ENCODE data around the gene MUS81. TPM values are rescaled to one million over a fixed set of nuclear protein-coding genes. Genes with fewer than 3 reads are reported as not detected.
A peak's percentile ranks its signal among the peaks of the same experiment; 100 is the strongest.

MUS81 gene
- total and polyA plus RNA-seq, 2 donors (not counting 3 experiments of a cell fraction or from before 2014, with no cell fraction given), result 57.9 to 76.9 TPM

GRCh38 chr11:65857500-65857852 lies 2.8 kb upstream of the MUS81 start:
- FAIRE-seq, result no peak
- Histone ChIP-seq H2AFZ (ENCODE audit: low read depth, low read length) (no peak overlapping the region), H3K27ac (ENCODE audit: insufficient read depth, low read depth, low read length) (peak overlapping the region; percentile 48), H3K4me1 (ENCODE audit: control insufficient read depth, extremely low read depth, insufficient read depth, low read length) (peaks cover 39% of the 10 kb centered on the region), H3K36me3 (ENCODE audit: control insufficient read depth in 2 of 2, extremely low read depth in 1 of 2, insufficient read depth in 2 of 2, low read length in 2 of 2) (peaks cover 36% of the 10 kb centered on the region in 2 experiments), H3K4me3 (replicated peaks in 1 of 3; ENCODE audit: insufficient read depth in 1 of 3, low read depth in 1 of 3, low read length in 3 of 3) (peak overlapping the region; percentile 27 to 85 (median 85)), H3K79me2 (ENCODE audit: control insufficient read depth, insufficient read depth, low read length) (peaks cover 67% of the 10 kb centered on the region), H3K9me3 (replicated peaks; ENCODE audit: control insufficient read depth, insufficient read depth, low read length) (no peaks in the 10 kb centered on the region), H3K4me2 (ENCODE audit: insufficient read depth, low read length) (peak overlapping the region; percentile 90), H3K9me1 (replicated peaks; ENCODE audit: control insufficient read depth, extremely low read depth, insufficient read depth, low read length) (no peaks in the 10 kb centered on the region), H3K27me3 (ENCODE audit: control insufficient read depth in 2 of 2, insufficient read depth in 2 of 2, low read length in 2 of 2) (no peaks in the 10 kb centered on the region), H3K9ac (replicated peaks; ENCODE audit: extremely low read depth, insufficient read depth, low read length) (peak overlapping the region; percentile 83), H4K20me1 (replicated peaks; ENCODE audit: control insufficient read depth, extremely low read depth, insufficient read depth, low read length) (peaks cover 9% of the 10 kb centered on the region)
- TF ChIP-seq JUN (IDR thresholded peaks at IDR 0.05; ENCODE audit: borderline replicate concordance, insufficient read depth, insufficient read length, low read depth) (no peak), EZH2 (IDR thresholded peaks at IDR 0.05; ENCODE audit: borderline replicate concordance, low read depth, low read length, severe bottlenecking) (no peak), FOS (IDR thresholded peaks at IDR 0.05; ENCODE audit: borderline replicate concordance, insufficient read depth, low read length) (no peak), MAX (IDR thresholded peaks at IDR 0.05; ENCODE audit: insufficient read depth, insufficient read length) (no peak), CTCF (IDR thresholded peaks at IDR 0.05; ENCODE audit: extremely low read depth in 1 of 2, insufficient read depth in 1 of 2, low read depth in 1 of 2, low read length in 2 of 2) (no peak), MYC (IDR thresholded peaks at IDR 0.05; ENCODE audit: low read depth, low read length) (no peak), POLR2A (IDR thresholded peaks at IDR 0.05; ENCODE audit: low read depth, low read length) (no peak), POLR2AphosphoS5 (IDR thresholded peaks at IDR 0.05; ENCODE audit: insufficient read depth, low read depth, low read length) (no peak), GATA2 (IDR thresholded peaks at IDR 0.05; ENCODE audit: insufficient read depth, insufficient read length, low read depth, low read length) (no peak)
- intact Hi-C loops (cut with micrococcal nuclease), result no loop called here
- POLR2A ChIA-PET, result interaction anchor here (1.0 to 5.4 kb wide), 4 partner anchors 14 to 36 kb away, joined by 4 to 67 read pairs (median 11); partner anchors contain the start of genes CCDC85B and FIBP
- no TSS peak for BruUV-seq (replicated peaks)
- CTCF ChIA-PET, result interaction anchor here (0.8 to 4.8 kb wide), 4 partner anchors 14 to 88 kb away, joined by 3 to 73 read pairs (median 27); partner anchors contain the start of gene EFEMP2
- dilution Hi-C loops (cut with MboI; ENCODE audit: extremely low pct_ligation_motif_present, low sequenced_read_pairs), result no loop called here
- DNase-seq (ENCODE audit: low read depth, low spot score), result no peak

Measured in endothelial cell of umbilical vein (primary cell).